WERI-Rb-1 (cell line): ENCODE data around the gene KCNIP2.
"Not testable (repeated sequence)": the region's sequence is repeated elsewhere in the genome, so short reads cannot be mapped to it uniquely, and the experiment has no call there.

Experiments
- DNase-seq: peaks from one replicate; pipeline ENCODE4 v3.0.0-alpha.2; 2020
- H3K27ac ChIP-seq: fragments of 250-450 bp; sonication (Bioruptor Pico); 2 replicates; pipeline ENCODE4 v1.5.1; 2020; ENCODE audit warnings: mild to moderate bottlenecking, moderate library complexity
- H3K27me3 ChIP-seq: fragments of 250-450 bp; sonication (Bioruptor Pico); 2 replicates; pipeline ENCODE4 v1.5.1; 2021; ENCODE audit warnings: mild to moderate bottlenecking, low read depth, moderate library complexity; ENCODE audit not compliant: insufficient read depth, severe bottlenecking
- H3K36me3 ChIP-seq: fragments of 250-450 bp; sonication (Bioruptor Pico); 2 replicates; pipeline ENCODE4 v1.5.1; 2020; ENCODE audit warnings: mild to moderate bottlenecking, moderate library complexity
- H3K4me3 ChIP-seq: 2 replicates; pipeline ENCODE4 v1.5.1; 2011; ENCODE audit warnings: low read depth, mild to moderate bottlenecking, control low read depth, low read length
- H3K9me3 ChIP-seq: fragments of 250-450 bp; sonication (Bioruptor Pico); 2 replicates; pipeline ENCODE4 v1.5.1; 2021; ENCODE audit warnings: mild to moderate bottlenecking, moderate library complexity; ENCODE audit not compliant: severe bottlenecking
- TF ChIP-seq, protein P1 (sequence below): IDR thresholded peaks from 2 replicates; pipeline ENCODE4 v1.5.1; 2011; ENCODE audit warnings: low read depth, mild to moderate bottlenecking, control low read depth, inconsistent platforms, low read length

Gene KCNIP2

DNA sequence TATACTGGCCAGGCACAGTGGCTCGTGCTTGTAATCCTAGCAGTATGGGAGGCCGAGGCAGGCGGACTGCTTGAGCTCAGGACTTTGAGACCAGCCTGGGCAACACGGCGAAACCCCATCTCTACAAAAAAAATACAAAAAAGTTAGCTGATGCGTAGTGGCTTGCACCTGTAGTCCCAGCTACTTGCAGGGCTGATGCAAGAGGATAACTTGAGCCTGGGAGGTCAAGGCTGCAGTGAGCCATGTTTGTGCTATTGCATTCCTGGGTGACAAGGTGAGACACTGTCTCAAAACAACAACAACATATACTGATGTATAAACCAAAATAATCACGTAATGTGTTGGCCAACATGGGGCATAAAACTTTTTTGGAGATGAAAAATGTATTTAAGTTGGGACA lies 53.9 kb downstream of the KCNIP2 start:
- H3K4me3 ChIP-seq: no peak overlapping the region
- no peak overlapping the region for H3K27ac ChIP-seq
- TF ChIP-seq, protein P1, sequence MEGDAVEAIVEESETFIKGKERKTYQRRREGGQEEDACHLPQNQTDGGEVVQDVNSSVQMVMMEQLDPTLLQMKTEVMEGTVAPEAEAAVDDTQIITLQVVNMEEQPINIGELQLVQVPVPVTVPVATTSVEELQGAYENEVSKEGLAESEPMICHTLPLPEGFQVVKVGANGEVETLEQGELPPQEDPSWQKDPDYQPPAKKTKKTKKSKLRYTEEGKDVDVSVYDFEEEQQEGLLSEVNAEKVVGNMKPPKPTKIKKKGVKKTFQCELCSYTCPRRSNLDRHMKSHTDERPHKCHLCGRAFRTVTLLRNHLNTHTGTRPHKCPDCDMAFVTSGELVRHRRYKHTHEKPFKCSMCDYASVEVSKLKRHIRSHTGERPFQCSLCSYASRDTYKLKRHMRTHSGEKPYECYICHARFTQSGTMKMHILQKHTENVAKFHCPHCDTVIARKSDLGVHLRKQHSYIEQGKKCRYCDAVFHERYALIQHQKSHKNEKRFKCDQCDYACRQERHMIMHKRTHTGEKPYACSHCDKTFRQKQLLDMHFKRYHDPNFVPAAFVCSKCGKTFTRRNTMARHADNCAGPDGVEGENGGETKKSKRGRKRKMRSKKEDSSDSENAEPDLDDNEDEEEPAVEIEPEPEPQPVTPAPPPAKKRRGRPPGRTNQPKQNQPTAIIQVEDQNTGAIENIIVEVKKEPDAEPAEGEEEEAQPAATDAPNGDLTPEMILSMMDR: no peak
- DNase-seq: no peak
- peaks cover 94% of the 10 kb centered on the region for H3K36me3 ChIP-seq
- no peaks in the 10 kb centered on the region for H3K9me3 ChIP-seq
- H3K27me3 ChIP-seq: no peaks in the 10 kb centered on the region

DNA sequence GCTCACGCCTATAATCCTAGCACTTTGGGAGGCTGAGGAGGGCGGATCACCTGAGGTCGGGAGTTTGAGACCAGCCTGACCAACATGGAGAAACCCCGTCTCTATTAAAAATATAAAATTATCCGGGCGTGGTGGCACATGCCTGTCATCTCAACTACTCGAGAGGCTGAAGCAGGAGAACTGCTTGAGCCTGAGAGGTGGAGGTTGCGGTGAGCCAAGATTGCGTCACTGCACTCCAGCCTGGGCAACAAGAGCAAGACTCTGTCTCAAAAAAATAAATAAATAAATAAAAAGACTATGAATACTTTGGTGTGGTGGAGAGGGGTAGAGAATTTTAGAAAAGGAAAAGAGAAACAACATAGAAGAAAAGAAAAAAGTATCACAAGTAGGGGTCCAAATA lies 54.4 kb downstream of the KCNIP2 start:
- not testable (repeated sequence) for DNase-seq, H3K27me3 ChIP-seq, H3K27ac ChIP-seq, H3K4me3 ChIP-seq, H3K9me3 ChIP-seq
- H3K36me3 ChIP-seq: peaks cover 94% of the 10 kb centered on the region

DNA sequence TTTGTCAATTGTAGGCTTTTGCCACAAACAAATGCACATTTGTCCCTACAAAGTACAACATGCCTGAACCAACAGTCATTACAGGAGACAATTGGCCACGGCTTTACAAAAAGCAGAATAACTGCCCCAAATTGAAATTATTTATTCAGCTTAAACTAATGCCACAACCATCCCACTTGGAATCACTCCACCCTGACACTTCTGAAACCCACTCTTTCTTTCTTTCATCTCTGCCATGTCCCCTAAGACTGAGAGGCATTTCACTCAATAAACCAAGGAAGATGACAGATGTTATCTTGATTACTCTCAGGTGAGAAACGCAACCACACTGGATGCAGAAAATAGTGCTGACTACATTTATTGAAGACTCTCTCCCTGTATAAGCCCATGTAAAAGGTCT lies 57.8 kb downstream of the KCNIP2 start:
- no peak overlapping the region for H3K27ac ChIP-seq
- H3K36me3 ChIP-seq: peaks cover 65% of the 10 kb centered on the region
- TF ChIP-seq, protein P1: no peak
- DNase-seq: no peak
- H3K27me3 ChIP-seq: no peaks in the 10 kb centered on the region
- H3K4me3 ChIP-seq: no peak overlapping the region
- H3K9me3 ChIP-seq: no peaks in the 10 kb centered on the region

DNA sequence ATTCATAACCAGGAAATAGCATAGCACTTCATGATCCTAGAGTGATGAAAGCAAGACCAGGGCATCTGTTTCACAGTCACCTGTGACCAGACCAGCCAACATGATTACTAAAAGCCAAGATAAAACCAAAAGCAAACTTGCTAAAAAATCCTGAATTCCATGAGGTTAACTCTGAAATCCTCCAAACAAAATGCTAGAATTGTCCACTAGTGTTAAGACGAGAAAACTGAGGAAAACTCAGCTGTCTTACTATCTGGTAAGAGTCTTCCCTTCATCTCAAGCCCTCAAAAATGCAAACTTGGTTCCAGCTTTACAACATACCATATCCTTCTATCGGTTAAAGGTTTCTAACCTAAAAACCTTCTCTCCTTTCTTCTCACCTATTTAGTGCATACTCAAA lies 59.0 kb downstream of the KCNIP2 start:
- H3K27ac ChIP-seq: no peak overlapping the region; the same call in 1 of the 2 replicates
- no peaks in the 10 kb centered on the region for H3K9me3 ChIP-seq
- H3K36me3 ChIP-seq: peaks cover 55% of the 10 kb centered on the region
- no peak overlapping the region for H3K4me3 ChIP-seq
- TF ChIP-seq, protein P1: no peak
- DNase-seq: no peak
- H3K27me3 ChIP-seq: no peaks in the 10 kb centered on the region

DNA sequence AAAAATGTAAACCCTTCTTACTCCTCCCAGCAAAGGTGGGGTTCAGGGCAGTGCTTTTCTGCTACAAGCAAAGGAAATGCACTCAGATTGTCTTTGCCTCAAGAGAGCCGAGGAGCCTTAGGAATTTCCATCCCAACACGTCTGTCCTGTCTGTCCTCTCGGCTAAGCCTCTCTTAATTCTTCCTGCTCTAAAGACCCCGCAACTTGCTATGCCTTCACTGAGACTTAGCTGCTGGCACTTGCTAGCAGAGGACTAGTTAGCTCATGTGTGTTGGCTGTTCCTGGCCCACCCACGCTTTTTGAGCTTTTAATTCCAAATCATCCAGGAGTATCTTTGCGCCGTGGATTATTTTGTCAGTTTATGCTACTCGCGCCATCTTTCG lies 59.9 kb downstream of the KCNIP2 start:
- peak; percentile 43 for DNase-seq
- TF ChIP-seq, protein P1: no peak
- H3K9me3 ChIP-seq: no peaks in the 10 kb centered on the region
- H3K36me3 ChIP-seq: peaks cover 46% of the 10 kb centered on the region
- no peaks in the 10 kb centered on the region for H3K27me3 ChIP-seq
- peak overlapping the region; percentile 68 for H3K27ac ChIP-seq
- peak overlapping the region; percentile 84 for H3K4me3 ChIP-seq

DNA sequence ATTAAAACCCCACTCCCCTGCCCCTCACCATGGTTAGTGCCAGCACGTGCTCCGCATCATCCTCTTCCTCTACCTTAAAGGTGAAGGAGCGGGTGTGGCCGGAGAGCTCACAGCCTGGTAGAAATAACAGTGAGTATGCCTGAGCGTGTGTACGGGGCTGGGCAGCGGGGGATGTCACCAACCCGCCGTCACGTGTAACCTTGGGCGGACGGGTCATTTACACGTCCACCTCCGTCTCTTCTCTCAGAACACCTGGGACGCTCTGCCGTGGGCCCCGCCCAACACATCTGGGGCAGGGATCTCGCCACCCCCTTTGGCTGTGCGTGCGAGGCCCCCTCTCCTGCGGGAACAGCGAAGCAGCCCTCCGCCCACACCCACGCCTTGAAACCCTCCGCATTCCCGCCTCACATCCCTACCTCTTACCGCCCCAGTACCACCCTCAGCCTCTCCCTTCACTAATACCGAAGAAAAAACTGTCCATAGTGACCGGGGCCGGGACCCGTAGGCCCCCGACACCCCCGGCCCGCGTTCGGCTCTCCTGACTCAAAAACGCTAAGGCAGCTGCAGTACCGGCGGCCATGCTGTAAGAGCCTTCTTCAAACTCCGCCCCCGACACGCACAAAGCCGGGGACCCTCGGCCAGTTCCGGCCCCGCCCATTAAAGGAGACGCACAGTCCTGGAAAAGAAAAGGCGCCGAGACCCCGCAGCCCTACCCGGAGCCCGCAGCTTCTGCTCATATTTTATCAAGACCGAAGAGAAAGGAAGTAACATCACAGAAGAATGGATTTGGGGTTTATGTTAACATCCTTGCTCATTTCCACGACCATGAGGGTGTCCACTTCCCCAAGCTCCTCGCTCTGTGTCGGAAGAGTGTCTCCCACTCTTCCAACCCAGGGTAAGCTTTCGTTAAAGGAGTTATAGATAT lies 60.5 kb downstream of the KCNIP2 start, which contains the start of gene NPM3:
NPM3 (minus strand) TSS at position 636 of the 925 bp plus-strand sequence; CDS start at position 580, 56 bp downstream.
- Histone ChIP-seq H3K4me3 (peak within 1 kb of the TSS; percentile 84), H3K9me3 (no peaks in the 10 kb centered on the region), H3K36me3 (peaks cover 40% of the 10 kb centered on the region), H3K27ac (peak within 1 kb of the TSS; percentile 68), H3K27me3 (no peaks in the 10 kb centered on the region)
- TF ChIP-seq, protein P1: no peak
- DNase-seq: peak; percentile 92
